Measurements from ENCODE around the gene TRAF4.

DNA sequence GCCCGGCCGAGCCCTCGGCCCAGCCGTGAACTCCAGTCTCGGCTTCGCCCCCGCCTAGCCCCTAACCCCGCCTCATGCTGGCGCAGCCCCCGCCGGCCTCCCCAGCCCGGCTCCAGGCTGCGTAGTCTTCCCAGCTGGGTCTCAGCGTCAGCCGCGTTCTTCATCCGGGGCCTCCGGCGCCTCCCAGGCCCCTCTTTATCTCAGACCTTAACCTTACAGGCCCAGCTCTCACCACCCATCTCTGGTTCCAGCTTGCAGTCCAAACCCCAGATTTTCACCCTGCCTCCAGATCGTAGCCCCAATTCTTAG lies 32.1 kb upstream of the TRAF4 start, which contains the start of gene PROCA1:
- TF ChIP-seq CTCF (IDR thresholded peaks at IDR 0.05): no peak
- TF ChIP-seq POLR2A (IDR thresholded peaks at IDR 0.05): no peak
